NOMO-1 treated with DMSO at 0.1 percent for 48 hours (cell line): Measurements from ENCODE around the gene KMT2A.
"Not testable (repeated sequence)": the region's sequence is repeated elsewhere in the genome, so short reads cannot be mapped to it uniquely, and the experiment has no call there.

Experiments
- DNase-seq: peaks from one replicate; lab custom pipeline; 2025; ENCODE audit not compliant: unreplicated experiment; lab: John Stamatoyannopoulos, UW

KMT2A gene

GRCh38 chr11:118532091-118532490 lies 95.8 kb downstream of the KMT2A start:
- DNase-seq: no peak

DNA sequence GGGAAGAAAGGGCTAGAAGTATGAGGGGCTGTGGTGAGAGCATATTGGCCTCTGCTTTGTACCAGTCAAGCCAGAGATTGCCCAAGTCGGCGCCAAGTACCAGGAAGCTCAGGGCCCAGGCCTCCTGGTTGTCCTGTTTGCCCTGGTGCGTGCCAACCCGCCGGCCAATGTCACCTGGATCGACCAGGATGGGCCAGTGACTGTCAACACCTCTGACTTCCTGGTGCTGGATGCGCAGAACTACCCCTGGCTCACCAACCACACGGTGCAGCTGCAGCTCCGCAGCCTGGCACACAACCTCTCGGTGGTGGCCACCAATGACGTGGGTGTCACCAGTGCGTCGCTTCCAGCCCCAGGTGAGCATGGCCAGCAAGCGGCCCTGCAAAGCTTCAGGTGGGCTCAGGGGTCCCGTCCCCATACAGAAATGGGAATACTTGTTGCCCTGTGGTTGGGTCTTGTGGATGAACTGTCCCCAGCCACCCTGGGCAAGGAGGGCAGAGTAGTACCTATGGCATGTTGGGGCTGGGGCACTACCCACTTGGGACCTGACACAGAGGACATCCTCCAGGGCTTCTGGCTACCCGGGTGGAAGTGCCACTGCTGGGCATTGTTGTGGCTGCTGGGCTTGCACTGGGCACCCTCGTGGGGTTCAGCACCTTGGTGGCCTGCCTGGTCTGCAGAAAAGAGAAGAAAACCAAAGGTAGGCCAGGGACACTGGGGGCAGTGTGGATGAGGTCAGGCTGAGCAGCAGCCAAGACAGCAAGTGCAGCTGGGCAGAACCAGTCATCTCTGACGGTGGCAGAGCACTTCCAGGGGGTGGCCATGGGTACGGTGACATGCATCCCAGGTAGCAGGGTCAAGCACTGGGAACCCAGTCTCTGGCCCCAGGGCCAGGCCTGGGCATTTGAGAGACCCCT lies 96.8 kb downstream of the KMT2A start:
- DNase-seq: no peak

DNA sequence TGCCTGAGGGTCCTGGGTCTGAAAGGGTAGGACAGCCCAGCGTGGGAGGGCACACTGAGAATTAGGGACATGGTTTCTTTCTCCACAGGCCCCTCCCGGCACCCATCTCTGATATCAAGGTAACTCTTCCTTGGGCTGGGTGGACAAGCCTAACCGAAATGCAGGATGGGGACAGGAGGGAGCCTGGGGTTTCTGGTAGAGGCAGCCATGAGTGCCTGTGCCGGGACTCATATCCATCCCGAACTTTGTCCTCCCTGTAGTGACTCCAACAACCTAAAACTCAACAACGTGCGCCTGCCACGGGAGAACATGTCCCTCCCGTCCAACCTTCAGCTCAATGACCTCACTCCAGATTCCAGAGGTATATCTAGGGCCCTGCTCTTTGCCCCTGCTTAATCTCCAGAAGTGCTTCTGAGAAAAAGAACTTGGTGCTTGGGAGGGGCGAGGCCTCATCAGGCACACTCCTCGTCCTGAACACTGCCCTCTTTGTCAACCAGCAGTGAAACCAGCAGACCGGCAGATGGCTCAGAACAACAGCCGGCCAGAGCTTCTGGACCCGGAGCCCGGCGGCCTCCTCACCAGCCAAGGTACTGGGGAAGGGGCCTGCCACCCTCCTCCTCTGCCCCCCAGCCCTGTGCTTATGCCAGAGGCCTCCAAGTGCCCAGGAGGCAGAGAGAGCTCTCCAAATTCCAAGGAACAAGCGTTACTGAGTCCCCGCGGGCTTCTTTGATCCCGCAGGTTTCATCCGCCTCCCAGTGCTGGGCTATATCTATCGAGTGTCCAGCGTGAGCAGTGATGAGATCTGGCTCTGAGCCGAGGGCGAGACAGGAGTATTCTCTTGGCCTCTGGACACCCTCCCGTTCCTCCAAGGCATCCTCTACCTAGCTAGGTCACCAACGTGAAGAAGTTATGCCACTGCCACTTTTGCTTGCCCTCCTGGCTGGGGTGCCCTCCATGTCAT lies 97.8 kb downstream of the KMT2A start:
- DNase-seq: no peak

DNA sequence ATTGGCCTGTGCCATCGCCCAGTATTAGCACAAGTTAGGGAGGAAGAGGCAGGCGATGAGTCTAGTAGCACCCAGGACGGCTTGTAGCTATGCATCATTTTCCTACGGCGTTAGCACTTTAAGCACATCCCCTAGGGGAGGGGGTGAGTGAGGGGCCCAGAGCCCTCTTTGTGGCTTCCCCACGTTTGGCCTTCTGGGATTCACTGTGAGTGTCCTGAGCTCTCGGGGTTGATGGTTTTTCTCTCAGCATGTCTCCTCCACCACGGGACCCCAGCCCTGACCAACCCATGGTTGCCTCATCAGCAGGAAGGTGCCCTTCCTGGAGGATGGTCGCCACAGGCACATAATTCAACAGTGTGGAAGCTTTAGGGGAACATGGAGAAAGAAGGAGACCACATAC lies 99.0 kb downstream of the KMT2A start:
- DNase-seq: no peak

DNA sequence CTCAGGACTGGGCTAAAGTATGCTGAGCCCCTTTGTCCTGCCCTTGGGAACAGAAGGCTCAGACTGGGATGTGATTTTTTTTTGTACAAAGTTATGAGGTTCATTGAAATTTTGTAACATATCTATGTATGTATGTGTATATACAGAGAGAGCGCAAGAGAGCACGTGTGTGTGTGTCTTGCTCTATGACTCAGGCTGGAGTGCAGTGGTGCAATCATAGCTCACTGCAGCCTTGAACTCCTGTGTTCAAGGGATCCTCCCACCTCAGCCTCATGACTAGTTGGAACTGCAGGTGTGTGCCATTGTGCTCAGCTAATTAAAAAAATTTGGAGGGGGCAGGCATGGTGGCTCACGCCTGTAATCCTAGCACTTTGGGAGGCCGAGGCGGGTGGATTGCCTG lies 100.4 kb downstream of the KMT2A start:
- peak; percentile 4 for DNase-seq

DNA sequence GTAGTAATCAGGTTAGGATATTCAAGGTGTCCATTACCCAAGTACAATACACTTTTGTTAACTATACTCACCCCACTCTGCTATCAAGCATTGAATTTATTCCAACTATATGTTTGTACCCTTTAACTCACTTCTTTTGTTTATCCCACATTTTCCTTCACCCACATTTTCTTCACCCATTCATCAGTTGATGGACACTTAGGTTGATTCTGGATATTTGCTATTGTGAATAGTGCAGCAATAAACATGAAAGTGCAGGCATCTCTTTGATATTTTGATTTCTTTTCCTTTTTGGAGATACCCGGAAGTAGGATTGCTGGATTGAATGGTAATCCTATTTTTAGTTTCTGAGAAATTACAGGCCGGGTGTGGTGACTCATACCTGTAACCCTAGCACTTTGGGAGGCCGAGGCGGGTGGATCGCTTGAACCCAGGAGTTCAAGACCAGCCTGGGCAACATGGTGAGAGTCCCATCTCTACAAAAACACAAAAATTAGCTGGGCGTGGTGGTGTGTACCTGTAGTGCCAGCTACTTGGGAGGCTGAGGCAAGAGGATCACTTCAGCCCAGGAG lies 101.2 kb downstream of the KMT2A start:
- DNase-seq: no peak

- DNase-seq: no peak
Observed at GRCh38 chr11:118544010-118544646, 107.8 kb downstream of the KMT2A start.

- no peak for DNase-seq
Observed at GRCh38 chr11:118544647-118545010, 108.3 kb downstream of the KMT2A start.

GRCh38 chr11:118545533-118545932 lies 109.2 kb downstream of the KMT2A start:
- DNase-seq: no peak

DNA sequence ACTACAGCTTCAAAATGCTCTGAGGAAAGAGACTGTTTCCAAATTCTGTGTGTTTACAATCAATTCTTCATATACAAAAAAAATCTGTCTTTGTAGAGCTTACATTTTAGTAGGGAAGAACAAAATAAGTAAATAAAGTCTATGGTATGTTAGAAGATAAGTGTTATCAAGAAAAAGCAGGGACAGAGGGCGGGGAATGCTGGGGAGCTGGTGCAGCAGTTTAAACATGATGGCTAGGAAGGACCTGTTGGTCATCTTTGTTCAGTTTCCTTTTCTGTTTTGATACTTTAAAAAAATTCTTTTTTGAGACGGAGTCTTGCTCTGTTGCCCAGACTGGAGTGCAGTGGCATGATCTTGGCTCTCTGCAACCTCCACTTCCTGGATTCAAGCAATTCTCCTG lies 110.8 kb downstream of the KMT2A start:
- DNase-seq: no peak

GRCh38 chr11:118552341-118552740 lies 116.0 kb downstream of the KMT2A start:
- no peak for DNase-seq

GRCh38 chr11:118560806-118561205 lies 124.5 kb downstream of the KMT2A start:
- DNase-seq: no peak

GRCh38 chr11:118565051-118565450 lies 128.8 kb downstream of the KMT2A start:
- no peak for DNase-seq

DNA sequence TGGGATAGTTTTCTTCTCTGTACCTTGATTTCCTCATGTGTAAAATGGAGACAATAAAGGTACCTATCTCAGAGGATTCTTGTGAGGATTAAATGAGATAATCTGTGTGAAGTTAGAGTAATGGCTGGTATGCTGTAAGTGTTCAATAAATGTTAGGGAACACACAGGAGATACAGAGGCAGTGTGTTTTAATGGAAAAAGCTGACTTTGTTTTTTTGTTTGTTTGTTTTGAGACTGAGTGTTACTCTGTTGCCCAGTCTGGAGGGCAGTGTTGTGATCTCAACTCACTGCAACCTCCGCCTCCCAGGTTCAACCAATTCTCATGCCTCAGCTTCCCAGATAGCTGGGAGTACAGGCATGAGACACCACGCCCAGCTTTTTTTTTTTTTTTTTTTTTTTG lies 133.4 kb downstream of the KMT2A start:
- no peak for DNase-seq

- DNase-seq: no peak
Observed at GRCh38 chr11:118570787-118571186, 134.5 kb downstream of the KMT2A start.

DNA sequence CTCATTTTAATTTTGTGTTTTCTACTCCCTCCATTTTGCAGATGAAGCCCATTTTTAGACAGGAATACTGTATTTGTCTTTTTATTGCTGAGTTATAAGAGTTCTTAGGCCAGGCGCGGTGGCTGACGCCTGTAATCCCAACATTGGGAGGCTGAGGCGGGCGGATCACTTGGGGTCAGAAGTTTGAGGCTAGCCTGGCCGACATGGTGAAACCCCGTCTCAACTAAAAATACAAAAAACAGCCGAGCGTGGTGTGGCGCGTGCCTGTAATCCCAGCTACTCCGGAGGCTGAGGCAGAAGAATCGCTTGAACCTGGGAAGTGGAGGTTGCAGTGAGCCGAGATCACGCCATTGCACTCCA lies 135.4 kb downstream of the KMT2A start:
- not testable (repeated sequence) for DNase-seq

GRCh38 chr11:118572061-118572980 lies 136.0 kb downstream of the KMT2A start, which contains the start of gene ARCN1:
ARCN1 (plus strand) TSS chr11:118572409; CDS start chr11:118572548, 139 bp downstream.
- peak; percentile 62 for DNase-seq

DNA sequence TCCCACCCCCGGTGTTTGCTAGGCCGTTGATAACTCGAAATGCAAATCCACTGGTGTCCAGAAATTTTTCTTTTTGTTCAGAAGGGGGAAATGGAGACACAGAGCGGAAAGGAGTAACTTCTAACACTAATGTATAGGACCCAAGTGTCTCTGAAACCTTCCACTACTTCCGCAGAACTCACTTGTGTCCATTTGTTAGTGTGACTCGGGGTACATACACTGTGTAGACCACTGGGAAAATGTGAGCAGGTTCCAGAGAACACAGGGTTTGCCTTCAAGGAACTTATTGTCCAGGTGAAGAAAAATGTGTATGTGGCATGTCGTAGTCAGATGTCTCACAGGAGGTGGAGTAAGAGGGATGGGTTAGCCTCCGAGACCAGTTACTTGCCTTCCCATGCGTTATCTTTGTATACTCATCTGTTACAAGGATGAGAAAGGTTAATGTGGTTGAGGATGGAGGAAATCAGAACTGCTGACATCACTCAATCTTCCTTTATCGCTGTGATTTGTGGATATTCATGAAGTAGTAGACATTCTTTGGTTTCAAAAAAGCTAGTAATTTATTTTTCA lies 136.8 kb downstream of the KMT2A start:
- DNase-seq: peak; percentile 21

DNA sequence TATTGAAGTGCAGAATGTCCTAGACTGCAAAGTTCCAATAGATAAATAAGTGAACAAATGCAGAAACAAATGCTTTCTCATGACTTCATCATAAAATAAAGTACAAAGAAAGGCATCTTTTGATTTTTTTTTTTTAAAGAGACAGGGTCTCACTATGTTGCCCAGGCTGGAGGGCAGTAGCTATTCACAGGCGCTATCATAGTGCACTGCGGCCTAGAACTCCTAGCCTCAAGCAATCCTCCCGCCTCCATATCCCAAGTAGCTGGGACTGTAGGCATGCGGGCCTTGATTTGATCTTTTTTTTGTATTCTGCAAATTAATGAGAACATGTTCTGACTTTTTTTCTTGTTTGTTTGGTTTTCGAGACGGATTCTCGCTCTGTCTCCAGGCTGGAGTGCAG lies 138.3 kb downstream of the KMT2A start:
- DNase-seq: no peak
